Measurements from ENCODE around the gene NCCRP1.

DNA sequence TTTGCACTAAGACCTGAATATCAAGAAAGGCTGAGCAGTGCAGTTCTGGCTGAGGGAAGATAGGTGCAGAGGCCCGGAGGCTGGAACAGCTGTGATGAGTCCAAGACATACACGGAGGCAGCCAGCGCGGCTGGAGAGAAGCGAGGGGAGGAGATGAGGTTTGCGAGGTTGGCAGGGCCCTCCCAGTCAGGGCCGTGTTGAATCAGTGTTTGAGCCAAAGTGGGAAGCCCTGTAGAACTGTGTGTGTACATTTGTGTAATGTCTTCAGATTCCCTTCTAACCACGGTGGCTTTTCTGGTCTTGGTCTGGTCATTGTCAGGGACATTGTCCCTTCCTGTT lies 36.3 kb upstream of the NCCRP1 start:
- TF ChIP-seq, protein P1, sequence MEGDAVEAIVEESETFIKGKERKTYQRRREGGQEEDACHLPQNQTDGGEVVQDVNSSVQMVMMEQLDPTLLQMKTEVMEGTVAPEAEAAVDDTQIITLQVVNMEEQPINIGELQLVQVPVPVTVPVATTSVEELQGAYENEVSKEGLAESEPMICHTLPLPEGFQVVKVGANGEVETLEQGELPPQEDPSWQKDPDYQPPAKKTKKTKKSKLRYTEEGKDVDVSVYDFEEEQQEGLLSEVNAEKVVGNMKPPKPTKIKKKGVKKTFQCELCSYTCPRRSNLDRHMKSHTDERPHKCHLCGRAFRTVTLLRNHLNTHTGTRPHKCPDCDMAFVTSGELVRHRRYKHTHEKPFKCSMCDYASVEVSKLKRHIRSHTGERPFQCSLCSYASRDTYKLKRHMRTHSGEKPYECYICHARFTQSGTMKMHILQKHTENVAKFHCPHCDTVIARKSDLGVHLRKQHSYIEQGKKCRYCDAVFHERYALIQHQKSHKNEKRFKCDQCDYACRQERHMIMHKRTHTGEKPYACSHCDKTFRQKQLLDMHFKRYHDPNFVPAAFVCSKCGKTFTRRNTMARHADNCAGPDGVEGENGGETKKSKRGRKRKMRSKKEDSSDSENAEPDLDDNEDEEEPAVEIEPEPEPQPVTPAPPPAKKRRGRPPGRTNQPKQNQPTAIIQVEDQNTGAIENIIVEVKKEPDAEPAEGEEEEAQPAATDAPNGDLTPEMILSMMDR (IDR thresholded peaks at IDR 0.05) = no peak
- TF ChIP-seq POLR2A (IDR thresholded peaks at IDR 0.05) = no peak

Measured in suprapubic skin (tissue), 3 donors.